Endothelial cell of umbilical vein (primary cell): ENCODE measurements around the gene GPLD1. TPM values are rescaled to one million over a fixed set of nuclear protein-coding genes. Genes with fewer than 3 reads are reported as not detected.

ENCODE experiments used
- BruUV-seq: library from RNA; stranded (reverse); fragments of 400-500 nt; replicated peaks from 2 replicates; lab custom pipeline; 2021; lab: Mats Ljungman, UMichigan
- CTCF ChIA-PET: fragments of 300-600, 350-600 bp; sonication (Branson Sonifier 250); formaldehyde crosslinking; loops from one replicate; lab custom pipeline; 2021; ENCODE audit warnings: antibody characterized with exemption, inconsistent platforms; lab: Charles Lee
- POLR2A ChIA-PET: fragments of 300-600, 350-600 bp; sonication (Branson Sonifier 250); formaldehyde crosslinking; loops from one replicate; lab custom pipeline; 2021; ENCODE audit warnings: antibody characterized with exemption, inconsistent platforms; lab: Charles Lee
- DNase-seq: peaks from one replicate; pipeline ENCODE4 v3.0.0-alpha.2; 2011; ENCODE audit warnings: low read depth, low spot score
- FAIRE-seq: peaks from 2 replicates; lab custom pipeline; 2011; peaks lifted over from hg19 to GRCh38; lab: Jason Lieb, UNC
- H2AFZ ChIP-seq: 2 replicates; pipeline ENCODE4 v1.6.0; 2012; ENCODE audit warnings: low read depth, low read length, control low read depth, inconsistent platforms
- H3K27ac ChIP-seq: 2 replicates; pipeline ENCODE4 v1.5.1; 2011; ENCODE audit warnings: low read depth, mild to moderate bottlenecking, control low read depth, low read length, moderate library complexity; ENCODE audit not compliant: insufficient read depth
- H3K27me3 ChIP-seq, 2 experiments: 2 replicates each; pipeline versions ENCODE4 v1.6.0 to v1.6.1; 2011; ENCODE audit warnings: low read length in 2 of 2, mixed read lengths in 1 of 2; ENCODE audit not compliant: control insufficient read depth in 2 of 2, insufficient read depth in 2 of 2
- H3K36me3 ChIP-seq, 2 experiments: 2 replicates in 1 of 2; 3 replicates in 1 of 2; pipeline ENCODE4 v1.5.1; 2011; ENCODE audit warnings: low read length in 2 of 2, mild to moderate bottlenecking in 1 of 2, moderate library complexity in 1 of 2; ENCODE audit not compliant: control insufficient read depth in 2 of 2, insufficient read depth in 2 of 2; ENCODE audit errors: extremely low read depth in 1 of 2
- H3K4me1 ChIP-seq: 3 replicates; pipeline ENCODE4 v1.5.1; 2011; ENCODE audit warnings: mild to moderate bottlenecking, low read length; ENCODE audit not compliant: control insufficient read depth, insufficient read depth; ENCODE audit errors: extremely low read depth
- H3K4me2 ChIP-seq: 2 replicates; pipeline ENCODE4 v1.6.1; 2011; ENCODE audit warnings: low read length, control low read depth, mixed read lengths; ENCODE audit not compliant: insufficient read depth
- H3K4me3 ChIP-seq, 3 experiments: fragments of 200-600 bp in 1 of 3; sonication (generic), shearing (Covaris generic) in 1 of 3; replicated peaks in 1 of 3; 2 replicates each; pipeline ENCODE4 v1.5.1; 2011 to 2016; ENCODE audit warnings: control low read depth in 3 of 3, low read length in 3 of 3, mild to moderate bottlenecking in 2 of 3, inconsistent platforms in 1 of 3, low read depth in 1 of 3, moderate library complexity in 1 of 3; ENCODE audit not compliant: insufficient read depth in 1 of 3
- H3K79me2 ChIP-seq: 2 replicates; pipeline ENCODE4 v1.6.0; 2012; ENCODE audit warnings: low read length, inconsistent platforms; ENCODE audit not compliant: control insufficient read depth, insufficient read depth
- H3K9ac ChIP-seq: replicated peaks from 2 replicates; pipeline ENCODE3; 2011; ENCODE audit warnings: low read length, control low read depth; ENCODE audit not compliant: insufficient read depth; ENCODE audit errors: extremely low read depth
- H3K9me1 ChIP-seq: replicated peaks from 3 replicates; pipeline ENCODE4 v1.6.0; 2011; ENCODE audit warnings: mild to moderate bottlenecking, low read length; ENCODE audit not compliant: control insufficient read depth, insufficient read depth; ENCODE audit errors: extremely low read depth
- H3K9me3 ChIP-seq: replicated peaks from 2 replicates; pipeline ENCODE4 v1.5.1; 2012; ENCODE audit warnings: low read length, inconsistent platforms; ENCODE audit not compliant: control insufficient read depth, insufficient read depth
- H4K20me1 ChIP-seq: replicated peaks from 2 replicates; pipeline ENCODE3; 2011; ENCODE audit warnings: mild to moderate bottlenecking, low read length; ENCODE audit not compliant: control insufficient read depth, insufficient read depth; ENCODE audit errors: extremely low read depth
- EZH2 ChIP-seq: IDR thresholded peaks from 2 replicates; pipeline ENCODE4 v1.6.1; 2012; ENCODE audit warnings: borderline replicate concordance, low read depth, mild to moderate bottlenecking, moderate library complexity, low read length, inconsistent platforms; ENCODE audit not compliant: severe bottlenecking
- FOS ChIP-seq: IDR thresholded peaks from 2 replicates; pipeline ENCODE4 v1.6.1; 2011; ENCODE audit warnings: mild to moderate bottlenecking, low read length, moderate library complexity, borderline replicate concordance; ENCODE audit not compliant: insufficient read depth
- GATA2 ChIP-seq: IDR thresholded peaks from 2 replicates; pipeline ENCODE4 v1.7.0; 2011; ENCODE audit warnings: low read depth, mild to moderate bottlenecking, moderate library complexity, mixed read lengths, low read length; ENCODE audit not compliant: insufficient read length, insufficient read depth
- JUN ChIP-seq: IDR thresholded peaks from 2 replicates; pipeline ENCODE4 v1.6.1; 2011; ENCODE audit warnings: borderline replicate concordance, low read depth; ENCODE audit not compliant: insufficient read length, insufficient read depth
- MYC ChIP-seq: IDR thresholded peaks from one replicate; pipeline ENCODE4 v1.6.1; 2011; ENCODE audit warnings: mild to moderate bottlenecking, low read depth, low read length
- POLR2A ChIP-seq: IDR thresholded peaks from 2 replicates; pipeline ENCODE4 v1.6.1; 2012; ENCODE audit warnings: low read depth, mild to moderate bottlenecking, control low read depth, low read length
- POLR2AphosphoS5 ChIP-seq: IDR thresholded peaks from 2 replicates; pipeline ENCODE4 v1.6.1; 2012; ENCODE audit warnings: low read depth, mild to moderate bottlenecking, control low read depth, low read length, moderate library complexity; ENCODE audit not compliant: insufficient read depth
- dilution Hi-C: fragments of 300-500 bp; cut with MboI; formaldehyde crosslinking; loops from one replicate; pipeline ENCODE4 v1.15.0; 2019; ENCODE audit warnings: low sequenced_read_pairs; ENCODE audit not compliant: extremely low pct_ligation_motif_present
- intact Hi-C: fragments of 100-400 bp; cut with micrococcal nuclease; formaldehyde crosslinking; loops from one replicate; pipeline ENCODE4 v1.10.0; 2022
- polyA plus RNA-seq, 4 experiments: library from polyadenylated mRNA; depleted of rRNA in 3 of 4; stranded (reverse) in 3 of 4; unstranded in 1 of 4; fragments of >200 nt; gene quantifications; 2 replicates each; pipeline versions ENCODE4 v1.2.1 to v1.2.3, GENCODE V29; 2011 to 2012; ENCODE audit warnings: missing spikeins in 1 of 4
- total RNA-seq: library from RNA; stranded (reverse); gene quantifications from 2 replicates; pipeline ENCODE4 v1.2.3, GENCODE V29; 2021
- TF ChIP-seq, protein P1 (sequence below): IDR thresholded peaks from 2 replicates; pipeline ENCODE4 v1.6.1; 2011; ENCODE audit not compliant: insufficient read depth, insufficient read length
- TF ChIP-seq, protein P2 (sequence below), 2 donors: IDR thresholded peaks; 1 replicate in 1 of 2; 2 replicates in 1 of 2; pipeline ENCODE4 v1.5.1; 2011; ENCODE audit warnings: low read length in 2 of 2, mild to moderate bottlenecking in 2 of 2, moderate library complexity in 2 of 2, control low read depth in 1 of 2, inconsistent platforms in 1 of 2, low read depth in 1 of 2; ENCODE audit not compliant: insufficient read depth in 1 of 2; ENCODE audit errors: extremely low read depth in 1 of 2

The GPLD1 gene
- total and polyA plus RNA-seq, 2 donors (not counting 3 experiments of a cell fraction or from before 2014, with no cell fraction given) = 0.03 to 0.53 TPM

DNA sequence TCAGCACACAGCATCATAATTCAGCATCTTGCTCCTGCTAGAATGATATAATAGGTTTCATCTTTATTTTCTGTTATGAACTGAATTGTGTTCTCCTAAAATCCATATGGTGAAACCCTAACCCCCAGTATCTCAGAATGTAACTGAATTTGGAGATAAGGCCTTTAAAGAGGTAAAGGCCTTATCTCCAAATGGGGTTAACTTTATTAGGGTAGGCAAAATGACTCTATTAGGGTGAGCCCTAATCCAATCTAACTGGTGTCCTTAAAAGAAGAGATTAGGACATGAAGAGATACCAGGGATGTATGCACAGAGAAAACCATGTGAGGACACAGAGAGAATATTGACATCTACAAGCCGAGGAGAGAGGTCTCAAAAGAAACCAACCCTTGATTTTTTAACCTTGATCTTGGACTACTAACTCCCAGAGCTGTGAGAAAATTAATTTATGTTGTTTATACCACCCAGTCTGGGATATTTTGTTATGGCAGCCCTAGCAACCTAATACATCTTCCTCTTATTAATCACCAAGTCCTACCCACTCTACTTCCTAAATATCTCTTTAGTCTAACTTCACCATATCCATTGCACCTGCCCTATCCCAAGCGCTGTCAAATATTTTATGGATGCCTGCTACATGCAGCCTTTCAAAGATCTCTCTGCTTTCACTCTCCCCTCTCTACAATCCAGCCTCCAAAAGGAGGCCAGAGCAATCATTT is 95.2 kb downstream of the GPLD1 start:
- dilution Hi-C loops (no loop called here), intact Hi-C loops (no loop called here)
- no peak overlapping the region for H3K27ac ChIP-seq
- H3K9me3 ChIP-seq = no peaks in the 10 kb centered on the region
- H3K27me3 ChIP-seq = peaks cover under 1% of the 10 kb centered on the region in 2 experiments
- H3K4me2 ChIP-seq = no peak overlapping the region
- no peaks in the 10 kb centered on the region for H3K9me1 ChIP-seq
- no peak for FAIRE-seq
- H3K4me3 ChIP-seq = no peak overlapping the region
- BruUV-seq = no TSS peak
- DNase-seq = no peak
- ChIA-PET CTCF (no interaction called here), POLR2A (no interaction called here)
- H3K36me3 ChIP-seq = no peaks in the 10 kb centered on the region
- no peak overlapping the region for H2AFZ ChIP-seq
- no peaks in the 10 kb centered on the region for H3K4me1 ChIP-seq
- no peak overlapping the region for H3K9ac ChIP-seq
- no peaks in the 10 kb centered on the region for H3K79me2 ChIP-seq
- TF ChIP-seq, protein P1, sequence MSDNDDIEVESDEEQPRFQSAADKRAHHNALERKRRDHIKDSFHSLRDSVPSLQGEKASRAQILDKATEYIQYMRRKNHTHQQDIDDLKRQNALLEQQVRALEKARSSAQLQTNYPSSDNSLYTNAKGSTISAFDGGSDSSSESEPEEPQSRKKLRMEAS = no peak
- TF ChIP-seq GATA2 = no peak
- no peak for TF ChIP-seq POLR2A
- TF ChIP-seq JUN = no peak
- no peak for TF ChIP-seq POLR2AphosphoS5
- no peak for TF ChIP-seq EZH2
- no peak for TF ChIP-seq FOS
- TF ChIP-seq MYC = no peak
- TF ChIP-seq, protein P2, sequence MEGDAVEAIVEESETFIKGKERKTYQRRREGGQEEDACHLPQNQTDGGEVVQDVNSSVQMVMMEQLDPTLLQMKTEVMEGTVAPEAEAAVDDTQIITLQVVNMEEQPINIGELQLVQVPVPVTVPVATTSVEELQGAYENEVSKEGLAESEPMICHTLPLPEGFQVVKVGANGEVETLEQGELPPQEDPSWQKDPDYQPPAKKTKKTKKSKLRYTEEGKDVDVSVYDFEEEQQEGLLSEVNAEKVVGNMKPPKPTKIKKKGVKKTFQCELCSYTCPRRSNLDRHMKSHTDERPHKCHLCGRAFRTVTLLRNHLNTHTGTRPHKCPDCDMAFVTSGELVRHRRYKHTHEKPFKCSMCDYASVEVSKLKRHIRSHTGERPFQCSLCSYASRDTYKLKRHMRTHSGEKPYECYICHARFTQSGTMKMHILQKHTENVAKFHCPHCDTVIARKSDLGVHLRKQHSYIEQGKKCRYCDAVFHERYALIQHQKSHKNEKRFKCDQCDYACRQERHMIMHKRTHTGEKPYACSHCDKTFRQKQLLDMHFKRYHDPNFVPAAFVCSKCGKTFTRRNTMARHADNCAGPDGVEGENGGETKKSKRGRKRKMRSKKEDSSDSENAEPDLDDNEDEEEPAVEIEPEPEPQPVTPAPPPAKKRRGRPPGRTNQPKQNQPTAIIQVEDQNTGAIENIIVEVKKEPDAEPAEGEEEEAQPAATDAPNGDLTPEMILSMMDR (IDR thresholded peaks at IDR 0.05; ENCODE audit: extremely low read depth in 1 of 2, insufficient read depth in 1 of 2, low read depth in 1 of 2, low read length in 2 of 2) = no peak
- H4K20me1 ChIP-seq = no peaks in the 10 kb centered on the region
